Chondrocyte (in vitro differentiated cells): Measurements from ENCODE around the gene LYZ. TPM values are rescaled to one million over a fixed set of nuclear protein-coding genes. Genes with fewer than 3 reads are reported as not detected.

Experiments
- DNase-seq: peaks from one replicate; pipeline ENCODE4 v3.0.0; 2021; ENCODE audit warnings: mixed read lengths, low spot score
- H3K27ac Mint-ChIP-seq: one replicate; pipeline ENCODE4 v1.8.0; 2021; ENCODE audit warnings: mild to moderate bottlenecking, moderate library complexity, mixed read lengths; ENCODE audit not compliant: unreplicated experiment
- H3K27me3 Mint-ChIP-seq: 2 replicates; pipeline ENCODE4 v1.8.0; 2021; ENCODE audit warnings: low read depth, mixed read lengths
- H3K36me3 Mint-ChIP-seq: 2 replicates; pipeline ENCODE4 v1.8.0; 2021; ENCODE audit warnings: low read depth, mixed read lengths
- H3K4me1 Mint-ChIP-seq: 2 replicates; pipeline ENCODE4 v1.8.0; 2021; ENCODE audit warnings: low read depth, mild to moderate bottlenecking, mixed read lengths
- H3K4me3 Mint-ChIP-seq: one replicate; pipeline ENCODE4 v1.8.0; 2021; ENCODE audit warnings: mild to moderate bottlenecking, moderate library complexity, mixed read lengths; ENCODE audit not compliant: unreplicated experiment
- H3K9me3 Mint-ChIP-seq: 2 replicates; pipeline ENCODE4 v1.8.0; 2021; ENCODE audit warnings: low read depth, mixed read lengths
- total RNA-seq: library from RNA; stranded (reverse); gene quantifications from 3 replicates; pipeline ENCODE4 v1.2.1, GENCODE V29; 2021
- TF ChIP-seq, protein P1 (sequence below): fragments of 200-600 bp; sonication (generic); IDR thresholded peaks from 2 replicates; pipeline ENCODE4 v1.5.0; 2021; ENCODE audit warnings: antibody characterized with exemption, mild to moderate bottlenecking, moderate library complexity

The LYZ gene
- total RNA-seq, 1 donor from 2014 or later, result not detected

DNA sequence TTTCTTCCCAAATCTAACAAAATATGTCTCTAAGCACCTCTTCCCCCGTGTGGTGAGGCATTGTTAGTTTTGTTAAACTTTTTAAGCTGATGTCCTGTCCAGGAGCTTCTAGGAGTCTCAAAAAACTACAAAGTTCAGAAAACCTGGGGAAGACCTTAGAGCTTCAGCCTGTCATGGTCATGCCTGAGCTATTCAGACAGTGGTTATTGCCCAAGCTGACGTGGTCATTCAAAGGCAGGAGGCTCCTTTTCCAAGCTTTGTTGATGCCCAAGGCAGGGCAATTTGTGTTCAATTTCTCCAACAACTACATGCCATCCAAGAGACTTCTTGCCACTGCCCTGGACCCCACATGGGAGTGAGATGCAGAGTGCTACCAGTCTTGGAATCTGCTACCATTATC lies 5.8 kb upstream of the LYZ start:
- Mint-ChIP-seq H3K4me1 (no peaks in the 10 kb centered on the region), H3K9me3 (no peaks in the 10 kb centered on the region), H3K27ac (no peak overlapping the region), H3K27me3 (peaks cover 19% of the 10 kb centered on the region), H3K36me3 (peaks cover 1% of the 10 kb centered on the region), H3K4me3 (no peak overlapping the region)
- no peak for DNase-seq
- TF ChIP-seq, protein P1, sequence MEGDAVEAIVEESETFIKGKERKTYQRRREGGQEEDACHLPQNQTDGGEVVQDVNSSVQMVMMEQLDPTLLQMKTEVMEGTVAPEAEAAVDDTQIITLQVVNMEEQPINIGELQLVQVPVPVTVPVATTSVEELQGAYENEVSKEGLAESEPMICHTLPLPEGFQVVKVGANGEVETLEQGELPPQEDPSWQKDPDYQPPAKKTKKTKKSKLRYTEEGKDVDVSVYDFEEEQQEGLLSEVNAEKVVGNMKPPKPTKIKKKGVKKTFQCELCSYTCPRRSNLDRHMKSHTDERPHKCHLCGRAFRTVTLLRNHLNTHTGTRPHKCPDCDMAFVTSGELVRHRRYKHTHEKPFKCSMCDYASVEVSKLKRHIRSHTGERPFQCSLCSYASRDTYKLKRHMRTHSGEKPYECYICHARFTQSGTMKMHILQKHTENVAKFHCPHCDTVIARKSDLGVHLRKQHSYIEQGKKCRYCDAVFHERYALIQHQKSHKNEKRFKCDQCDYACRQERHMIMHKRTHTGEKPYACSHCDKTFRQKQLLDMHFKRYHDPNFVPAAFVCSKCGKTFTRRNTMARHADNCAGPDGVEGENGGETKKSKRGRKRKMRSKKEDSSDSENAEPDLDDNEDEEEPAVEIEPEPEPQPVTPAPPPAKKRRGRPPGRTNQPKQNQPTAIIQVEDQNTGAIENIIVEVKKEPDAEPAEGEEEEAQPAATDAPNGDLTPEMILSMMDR, result no peak

DNA sequence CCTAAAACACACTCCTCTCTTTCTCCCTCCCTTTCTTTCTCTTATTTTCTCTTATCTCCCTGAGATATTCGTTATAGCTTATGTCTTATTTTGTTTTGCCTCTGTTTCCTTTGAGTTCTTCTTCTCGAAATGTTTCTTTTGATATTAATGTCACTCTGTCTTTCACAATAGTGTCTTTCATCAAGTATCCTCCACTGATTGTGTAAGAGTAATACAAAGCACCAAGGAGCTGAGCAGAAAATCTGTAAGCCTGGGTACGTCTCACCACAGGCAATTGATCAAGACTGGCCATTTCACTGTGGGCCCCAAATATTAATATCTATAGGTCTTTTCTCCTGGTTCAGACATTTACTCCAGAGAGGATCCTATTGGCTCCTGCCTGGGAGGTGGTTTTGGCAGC lies 4.8 kb upstream of the LYZ start:
- no peaks in the 10 kb centered on the region for H3K4me1 Mint-ChIP-seq
- no peak overlapping the region for H3K4me3 Mint-ChIP-seq
- DNase-seq, result no peak
- H3K27me3 Mint-ChIP-seq, result peaks cover 15% of the 10 kb centered on the region
- H3K36me3 Mint-ChIP-seq, result no peaks in the 10 kb centered on the region
- no peaks in the 10 kb centered on the region for H3K9me3 Mint-ChIP-seq
- TF ChIP-seq, protein P1, result no peak
- no peak overlapping the region for H3K27ac Mint-ChIP-seq

DNA sequence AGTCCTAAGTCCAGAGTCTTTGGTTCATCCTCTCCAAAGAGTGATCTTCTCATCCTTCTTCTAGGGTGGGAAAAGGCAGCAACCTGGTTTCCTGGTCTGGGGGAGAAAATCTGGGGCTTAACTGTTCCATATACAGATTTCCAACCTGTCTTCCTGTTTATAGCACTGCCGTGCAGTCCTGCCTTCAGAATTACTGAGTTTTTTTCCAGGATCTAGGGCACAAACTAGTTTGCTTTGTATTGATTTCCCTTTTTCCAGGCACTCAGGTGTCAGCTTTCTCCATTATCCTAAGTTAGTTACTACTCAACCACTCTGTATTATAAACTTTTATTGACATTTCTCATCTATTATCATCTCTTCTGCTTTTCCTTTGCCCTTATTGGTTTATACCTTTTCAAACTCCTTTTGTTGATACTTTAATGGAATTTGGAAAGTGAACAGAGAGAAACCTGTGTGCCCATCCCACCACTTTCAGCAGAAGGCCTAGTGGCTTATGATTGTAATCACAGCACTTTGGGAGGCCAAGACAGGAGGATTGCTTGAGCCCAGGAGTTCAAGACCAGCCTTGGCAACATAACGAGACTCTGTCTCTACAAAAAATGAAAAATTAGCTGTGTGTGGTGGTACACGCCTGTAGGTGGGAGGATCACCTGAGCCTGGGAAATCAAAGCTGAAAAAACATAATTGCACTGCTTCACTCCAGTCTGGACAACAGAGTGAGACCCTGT lies 4.1 kb upstream of the LYZ start:
- DNase-seq, result no peak
- Mint-ChIP-seq H3K4me1 (no peaks in the 10 kb centered on the region), H3K27me3 (peaks cover 14% of the 10 kb centered on the region), H3K36me3 (no peaks in the 10 kb centered on the region), H3K27ac (no peak overlapping the region), H3K9me3 (no peaks in the 10 kb centered on the region), H3K4me3 (no peak overlapping the region)
- TF ChIP-seq, protein P1, result no peak

DNA sequence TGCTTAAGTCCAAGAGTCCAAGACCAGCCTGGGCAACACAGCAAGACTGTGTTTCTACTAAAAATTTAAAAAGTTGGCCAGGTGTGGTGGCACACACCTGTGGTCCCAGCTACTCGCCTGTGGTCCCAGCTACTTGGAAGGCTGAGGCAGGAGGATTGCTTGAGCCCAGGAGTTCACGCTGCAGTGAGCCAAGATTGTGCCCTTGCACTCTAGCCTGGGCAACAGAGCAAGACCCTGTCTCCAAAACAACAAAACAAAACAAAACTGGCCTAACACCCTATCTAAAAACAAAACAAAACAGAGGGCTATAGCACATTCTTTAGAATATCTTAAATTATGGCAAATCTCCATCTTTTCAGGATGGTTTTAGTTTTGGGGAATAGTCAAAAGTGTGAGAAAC lies 3.1 kb upstream of the LYZ start:
- Mint-ChIP-seq H3K4me3 (no peak overlapping the region), H3K27ac (no peak overlapping the region), H3K27me3 (peaks cover 13% of the 10 kb centered on the region), H3K4me1 (no peaks in the 10 kb centered on the region), H3K36me3 (no peaks in the 10 kb centered on the region), H3K9me3 (no peaks in the 10 kb centered on the region)
- TF ChIP-seq, protein P1, result no peak
- DNase-seq, result no peak

DNA sequence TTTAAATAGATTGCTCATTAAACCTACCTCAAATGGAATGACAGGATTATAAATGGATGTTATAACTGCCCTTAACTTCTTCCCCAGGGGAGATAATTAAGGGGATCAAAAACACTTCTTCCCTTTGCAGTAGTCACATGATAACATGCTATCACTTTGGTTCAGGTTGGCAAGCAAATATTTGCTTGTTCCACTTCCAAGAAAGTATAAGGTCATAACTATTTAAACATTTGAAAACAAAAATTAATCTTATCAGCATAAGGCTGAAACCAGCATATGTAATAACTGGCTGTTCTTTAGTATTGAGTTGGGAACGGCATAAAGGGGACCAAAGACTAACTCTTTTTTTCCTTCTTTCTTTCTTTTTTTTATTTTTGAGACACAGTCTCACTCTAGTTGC lies 2.4 kb upstream of the LYZ start:
- peaks cover 13% of the 10 kb centered on the region for H3K27me3 Mint-ChIP-seq
- DNase-seq, result no peak

More for the DNA sequence above, 2.4 kb upstream of the LYZ start:
- Mint-ChIP-seq H3K36me3 (no peaks in the 10 kb centered on the region), H3K4me1 (no peaks in the 10 kb centered on the region), H3K27ac (no peak overlapping the region), H3K9me3 (no peaks in the 10 kb centered on the region), H3K4me3 (no peak overlapping the region)
- TF ChIP-seq, protein P1, result no peak
